Astrocyte of the spinal cord (primary cell): Measurements from ENCODE around the gene APBA3.

ENCODE experiments used
- DNase-seq: peaks from one replicate; pipeline ENCODE4 v3.0.0; 2011; ENCODE audit warnings: low read depth, low spot score
- H3K4me3 ChIP-seq: 2 replicates; pipeline ENCODE4 v1.5.1; 2011; ENCODE audit warnings: low read depth, mild to moderate bottlenecking, low read length, moderate library complexity
- CTCF ChIP-seq: IDR thresholded peaks from 2 replicates; pipeline ENCODE4 v1.5.1; 2012; ENCODE audit warnings: low read depth, mild to moderate bottlenecking, low read length, inconsistent platforms
- in situ Hi-C: cut with HindIII; loops from 2 replicates; pipeline ENCODE4 v1.10.0; 2017; ENCODE audit warnings: low sequenced_read_pairs

Gene APBA3

GRCh38 chr19:3807131-3807480 is 45.6 kb upstream of the APBA3 start:
- no peak for DNase-seq
- in situ Hi-C loops: no loop called here
- no peak for TF ChIP-seq CTCF
- no peak overlapping the region for H3K4me3 ChIP-seq

- TF ChIP-seq CTCF: no peak
- no peak overlapping the region for H3K4me3 ChIP-seq
- in situ Hi-C loops: no loop called here
- DNase-seq: no peak
Observed at GRCh38 chr19:3805859-3806258, 44.4 kb upstream of the APBA3 start.

- no peak overlapping the region for H3K4me3 ChIP-seq
- DNase-seq: no peak
- TF ChIP-seq CTCF: no peak
- in situ Hi-C loops: no loop called here
Observed at GRCh38 chr19:3804429-3804828, 42.9 kb upstream of the APBA3 start.

- DNase-seq: no peak
- in situ Hi-C loops: no loop called here
- no peak overlapping the region for H3K4me3 ChIP-seq
- TF ChIP-seq CTCF: no peak
Observed at GRCh38 chr19:3803986-3804385, 42.5 kb upstream of the APBA3 start.

- DNase-seq: no peak
- in situ Hi-C loops: no loop called here
- no peak for TF ChIP-seq CTCF
- H3K4me3 ChIP-seq: no peak overlapping the region
Observed at GRCh38 chr19:3803114-3803888, 41.8 kb upstream of the APBA3 start.

GRCh38 chr19:3801412-3802096 is 40.1 kb upstream of the APBA3 start:
- peak; percentile 40 for TF ChIP-seq CTCF
- no peak for DNase-seq
- in situ Hi-C loops: no loop called here
- H3K4me3 ChIP-seq: no peak overlapping the region
